Nephron progenitor cell (in vitro differentiated cells): ENCODE measurements around the gene WFIKKN2.
A peak's percentile ranks its signal among the peaks of the same experiment; 100 is the strongest.

Experiments
- DNase-seq: peaks from one replicate; pipeline ENCODE4 v3.0.0; 2021
- H3K27ac Mint-ChIP-seq: 2 replicates; pipeline ENCODE4 v1.8.0; 2021; ENCODE audit warnings: mild to moderate bottlenecking, moderate library complexity, mixed read lengths
- H3K27me3 Mint-ChIP-seq: 2 replicates; pipeline ENCODE4 v1.8.0; 2021; ENCODE audit warnings: mild to moderate bottlenecking, low read depth, mixed read lengths; ENCODE audit not compliant: poor library complexity
- H3K36me3 Mint-ChIP-seq: 2 replicates; pipeline ENCODE4 v1.8.0; 2021; ENCODE audit warnings: low read depth, mixed read lengths
- H3K4me1 Mint-ChIP-seq: 2 replicates; pipeline ENCODE4 v1.8.0; 2021; ENCODE audit warnings: mixed read lengths
- H3K4me3 Mint-ChIP-seq: 2 replicates; pipeline ENCODE4 v1.8.0; 2021; ENCODE audit warnings: mild to moderate bottlenecking, moderate library complexity, mixed read lengths
- H3K9me3 Mint-ChIP-seq: 2 replicates; pipeline ENCODE4 v1.8.0; 2021; ENCODE audit warnings: mild to moderate bottlenecking, moderate library complexity, mixed read lengths
- TF ChIP-seq, protein P1 (sequence below): fragments of 200-600 bp; sonication (generic); IDR thresholded peaks from 2 replicates; pipeline ENCODE4 v1.5.0; 2021; ENCODE audit warnings: antibody characterized with exemption

WFIKKN2 gene

DNA sequence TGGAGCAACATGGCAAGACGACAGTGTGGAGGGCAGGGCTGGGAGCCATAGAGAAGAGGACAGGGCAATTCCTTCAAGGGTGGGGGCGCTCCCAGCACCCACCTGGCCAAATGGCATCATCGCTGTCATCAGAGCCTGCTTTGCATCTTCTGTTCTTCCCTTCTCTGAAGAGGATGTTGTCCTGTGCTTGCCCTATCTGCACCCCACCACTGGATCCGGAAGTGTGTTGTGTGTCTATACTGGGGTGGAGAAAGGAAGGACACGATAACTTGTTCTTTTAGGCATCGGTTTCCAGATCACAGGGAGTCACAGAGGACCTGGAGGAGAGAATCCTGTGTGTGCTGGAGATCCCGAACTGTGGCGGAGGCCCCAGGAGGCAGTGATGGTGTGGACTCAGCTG, 42.4 kb upstream of the WFIKKN2 start:
- TF ChIP-seq, protein P1, sequence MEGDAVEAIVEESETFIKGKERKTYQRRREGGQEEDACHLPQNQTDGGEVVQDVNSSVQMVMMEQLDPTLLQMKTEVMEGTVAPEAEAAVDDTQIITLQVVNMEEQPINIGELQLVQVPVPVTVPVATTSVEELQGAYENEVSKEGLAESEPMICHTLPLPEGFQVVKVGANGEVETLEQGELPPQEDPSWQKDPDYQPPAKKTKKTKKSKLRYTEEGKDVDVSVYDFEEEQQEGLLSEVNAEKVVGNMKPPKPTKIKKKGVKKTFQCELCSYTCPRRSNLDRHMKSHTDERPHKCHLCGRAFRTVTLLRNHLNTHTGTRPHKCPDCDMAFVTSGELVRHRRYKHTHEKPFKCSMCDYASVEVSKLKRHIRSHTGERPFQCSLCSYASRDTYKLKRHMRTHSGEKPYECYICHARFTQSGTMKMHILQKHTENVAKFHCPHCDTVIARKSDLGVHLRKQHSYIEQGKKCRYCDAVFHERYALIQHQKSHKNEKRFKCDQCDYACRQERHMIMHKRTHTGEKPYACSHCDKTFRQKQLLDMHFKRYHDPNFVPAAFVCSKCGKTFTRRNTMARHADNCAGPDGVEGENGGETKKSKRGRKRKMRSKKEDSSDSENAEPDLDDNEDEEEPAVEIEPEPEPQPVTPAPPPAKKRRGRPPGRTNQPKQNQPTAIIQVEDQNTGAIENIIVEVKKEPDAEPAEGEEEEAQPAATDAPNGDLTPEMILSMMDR, result no peak
- Mint-ChIP-seq H3K27me3 (peaks cover 6% of the 10 kb centered on the region), H3K9me3 (no peaks in the 10 kb centered on the region), H3K27ac (peak overlapping the region; percentile 57), H3K4me1 (peaks cover 58% of the 10 kb centered on the region), H3K4me3 (no peak overlapping the region), H3K36me3 (no peaks in the 10 kb centered on the region)
- no peak for DNase-seq

DNA sequence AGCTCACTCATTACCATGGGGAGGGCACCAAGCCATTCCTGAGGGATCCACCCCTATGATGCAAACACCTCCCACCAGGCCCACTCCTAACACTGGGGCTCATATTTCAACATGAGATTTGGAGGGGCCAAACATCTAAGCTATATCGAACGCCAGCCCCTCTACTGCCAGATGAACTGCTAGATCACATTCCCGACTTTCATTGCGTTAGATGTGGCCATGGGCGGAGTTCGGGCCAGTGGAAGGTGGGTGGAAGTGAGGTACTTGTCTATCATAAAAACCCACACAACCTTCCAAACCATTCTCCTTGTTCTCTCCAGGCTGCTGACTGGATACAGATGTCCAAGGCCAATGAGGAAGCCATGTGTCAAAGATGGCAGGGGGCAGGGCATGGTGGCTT, 41.0 kb upstream of the WFIKKN2 start:
- Mint-ChIP-seq H3K27me3 (peaks cover 6% of the 10 kb centered on the region), H3K4me3 (no peak overlapping the region), H3K4me1 (peaks cover 70% of the 10 kb centered on the region), H3K9me3 (no peaks in the 10 kb centered on the region), H3K27ac (no peak overlapping the region), H3K36me3 (no peaks in the 10 kb centered on the region)
- TF ChIP-seq, protein P1, result no peak
- DNase-seq, result no peak

DNA sequence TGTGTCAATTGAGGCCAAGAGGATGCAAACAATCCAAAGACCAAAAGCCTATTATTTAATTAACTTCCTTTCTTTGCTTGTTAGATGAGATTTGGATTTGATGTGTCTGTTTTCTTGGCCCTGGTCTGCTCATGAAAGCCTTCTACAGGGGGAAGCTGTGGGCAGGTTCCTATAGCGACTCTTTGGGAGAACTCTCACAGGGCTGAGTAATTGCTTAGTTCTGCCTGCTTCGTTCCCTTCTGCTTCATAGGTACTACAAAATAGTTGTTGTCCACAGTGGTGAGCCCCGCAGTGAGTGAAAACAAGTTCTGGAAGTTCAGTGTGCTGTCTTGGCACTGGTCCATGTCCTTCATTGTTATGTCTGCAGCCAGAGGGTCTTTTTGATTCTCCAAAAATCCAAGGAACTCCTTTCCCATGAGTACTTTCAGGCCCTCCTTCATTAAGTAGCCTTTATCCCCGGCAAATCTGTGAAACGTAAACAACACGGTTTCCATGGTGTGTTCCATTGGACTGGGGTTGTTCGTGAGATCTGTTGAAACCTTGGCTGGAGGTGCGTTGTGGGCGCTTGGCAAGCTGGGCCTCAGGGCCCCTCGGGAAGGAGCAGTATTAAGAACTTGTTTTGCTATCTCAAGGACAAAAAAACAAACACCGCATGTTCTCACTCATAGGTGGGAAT, 38.1 kb upstream of the WFIKKN2 start:
- Mint-ChIP-seq H3K4me1 (peaks cover 79% of the 10 kb centered on the region), H3K27ac (no peak overlapping the region), H3K9me3 (no peaks in the 10 kb centered on the region), H3K36me3 (no peaks in the 10 kb centered on the region), H3K4me3 (no peak overlapping the region), H3K27me3 (peaks cover 8% of the 10 kb centered on the region)
- no peak for DNase-seq
- TF ChIP-seq, protein P1, result no peak

DNA sequence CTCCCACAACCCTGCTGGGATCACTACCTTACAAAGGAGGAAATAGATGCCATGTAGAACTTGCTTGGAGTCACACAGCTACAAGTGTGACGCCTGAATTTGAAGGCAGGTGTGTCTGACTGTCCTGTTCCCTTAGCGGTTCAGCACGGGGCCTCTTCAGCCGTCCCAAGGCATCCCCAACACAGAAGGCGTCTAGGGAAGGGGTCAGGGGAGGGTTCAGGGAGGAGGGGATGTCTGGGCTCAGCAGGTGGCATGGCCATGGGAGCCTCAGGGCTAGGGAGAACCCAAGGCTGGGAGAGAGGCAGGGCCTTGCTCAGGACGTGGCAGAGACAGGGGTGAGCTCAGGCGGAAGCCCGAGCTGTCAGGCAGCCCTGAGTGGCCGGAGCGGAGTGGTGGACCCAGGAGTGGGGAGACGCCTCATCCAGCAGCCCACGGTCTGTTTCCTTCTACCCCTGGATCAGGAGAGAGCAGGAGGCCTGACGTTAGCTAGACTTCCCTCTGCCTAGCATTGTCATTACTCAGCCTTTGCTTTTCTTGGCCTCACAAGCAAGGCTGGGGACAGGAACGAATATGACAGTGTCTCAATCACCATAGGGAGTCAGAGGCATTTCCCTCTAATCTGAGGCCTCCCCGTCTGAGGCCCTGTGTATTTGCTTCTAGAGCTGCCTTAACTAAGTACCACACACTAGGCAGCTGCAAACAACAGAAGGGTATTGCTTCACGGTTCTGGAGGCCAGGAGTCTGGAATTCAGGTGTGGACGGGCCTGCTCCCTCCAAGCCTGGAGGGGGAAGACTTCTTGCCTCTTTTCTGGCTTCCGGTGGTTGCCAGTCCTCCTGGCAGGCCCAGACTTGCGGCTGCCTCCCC, 36.7 kb upstream of the WFIKKN2 start:
- Mint-ChIP-seq H3K4me1 (peaks cover 86% of the 10 kb centered on the region), H3K27me3 (peaks cover 8% of the 10 kb centered on the region), H3K36me3 (no peaks in the 10 kb centered on the region), H3K4me3 (no peak overlapping the region), H3K27ac (peak overlapping the region; percentile 54), H3K9me3 (no peaks in the 10 kb centered on the region)
- TF ChIP-seq, protein P1, result no peak
- no peak for DNase-seq

DNA sequence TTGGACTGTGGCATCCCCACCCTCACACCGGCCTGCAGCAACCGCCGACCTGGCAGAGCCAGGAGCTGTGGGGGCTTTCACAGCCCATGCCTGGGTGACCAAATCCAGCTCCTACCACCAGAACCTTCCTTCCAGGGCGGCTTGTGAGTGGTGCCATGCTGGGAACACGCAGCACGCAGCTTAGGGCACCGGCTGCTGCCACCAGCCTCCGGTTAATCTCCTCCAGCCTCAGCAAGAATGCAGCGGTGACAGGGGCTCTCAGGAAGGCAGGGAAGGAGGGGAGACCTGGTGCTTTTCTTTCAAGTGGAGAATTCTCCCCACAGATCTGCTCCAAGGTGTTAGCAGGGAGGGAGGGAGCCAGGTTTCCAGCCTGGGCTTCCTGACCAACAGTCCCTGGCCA, 35.8 kb upstream of the WFIKKN2 start:
- no peak for DNase-seq
- Mint-ChIP-seq H3K36me3 (no peaks in the 10 kb centered on the region), H3K4me3 (no peak overlapping the region), H3K27ac (peak overlapping the region; percentile 14), H3K4me1 (peaks cover 88% of the 10 kb centered on the region), H3K27me3 (peaks cover 8% of the 10 kb centered on the region), H3K9me3 (no peaks in the 10 kb centered on the region)
- TF ChIP-seq, protein P1, result no peak
